IgD-negative memory B cell (primary cell): Measurements from ENCODE around the gene FAM163B. TPM values are rescaled to one million over a fixed set of nuclear protein-coding genes. Genes with fewer than 3 reads are reported as not detected.
A peak's percentile ranks its signal among the peaks of the same experiment; 100 is the strongest.

Experiments
- H3K27ac Mint-ChIP-seq, 3 donors: one replicate each; pipeline ENCODE4 v1.8.0; 2020 to 2022; ENCODE audit warnings: mild to moderate bottlenecking in 3 of 3, mixed read lengths in 3 of 3, moderate library complexity in 1 of 3
- H3K27me3 Mint-ChIP-seq: one replicate; pipeline ENCODE4 v1.8.0; 2021; ENCODE audit warnings: mixed read lengths
- H3K36me3 Mint-ChIP-seq: one replicate; pipeline ENCODE4 v1.8.0; 2020; ENCODE audit warnings: mild to moderate bottlenecking, mixed read lengths
- H3K4me1 Mint-ChIP-seq, 3 donors: one replicate each; pipeline ENCODE4 v1.8.0; 2020 to 2022; ENCODE audit warnings: mixed read lengths in 3 of 3, mild to moderate bottlenecking in 1 of 3
- H3K4me3 Mint-ChIP-seq, 4 donors: one replicate each; pipeline ENCODE4 v1.8.0; 2020 to 2022; ENCODE audit warnings: mild to moderate bottlenecking in 4 of 4, mixed read lengths in 4 of 4, moderate library complexity in 3 of 4
- H3K9me3 Mint-ChIP-seq, 3 donors: one replicate each; pipeline ENCODE4 v1.8.0; 2020 to 2021; ENCODE audit warnings: mixed read lengths in 3 of 3, mild to moderate bottlenecking in 1 of 3
- polyA plus RNA-seq: library from polyadenylated mRNA; unstranded; fragments of 300-500 nt; fragmentation: Illumina TruSeq; gene quantifications from one replicate; pipeline ENCODE4 v1.2.3, GENCODE V29; 2021

The FAM163B gene
- polyA plus RNA-seq, 1 donor from 2014 or later = not detected

DNA sequence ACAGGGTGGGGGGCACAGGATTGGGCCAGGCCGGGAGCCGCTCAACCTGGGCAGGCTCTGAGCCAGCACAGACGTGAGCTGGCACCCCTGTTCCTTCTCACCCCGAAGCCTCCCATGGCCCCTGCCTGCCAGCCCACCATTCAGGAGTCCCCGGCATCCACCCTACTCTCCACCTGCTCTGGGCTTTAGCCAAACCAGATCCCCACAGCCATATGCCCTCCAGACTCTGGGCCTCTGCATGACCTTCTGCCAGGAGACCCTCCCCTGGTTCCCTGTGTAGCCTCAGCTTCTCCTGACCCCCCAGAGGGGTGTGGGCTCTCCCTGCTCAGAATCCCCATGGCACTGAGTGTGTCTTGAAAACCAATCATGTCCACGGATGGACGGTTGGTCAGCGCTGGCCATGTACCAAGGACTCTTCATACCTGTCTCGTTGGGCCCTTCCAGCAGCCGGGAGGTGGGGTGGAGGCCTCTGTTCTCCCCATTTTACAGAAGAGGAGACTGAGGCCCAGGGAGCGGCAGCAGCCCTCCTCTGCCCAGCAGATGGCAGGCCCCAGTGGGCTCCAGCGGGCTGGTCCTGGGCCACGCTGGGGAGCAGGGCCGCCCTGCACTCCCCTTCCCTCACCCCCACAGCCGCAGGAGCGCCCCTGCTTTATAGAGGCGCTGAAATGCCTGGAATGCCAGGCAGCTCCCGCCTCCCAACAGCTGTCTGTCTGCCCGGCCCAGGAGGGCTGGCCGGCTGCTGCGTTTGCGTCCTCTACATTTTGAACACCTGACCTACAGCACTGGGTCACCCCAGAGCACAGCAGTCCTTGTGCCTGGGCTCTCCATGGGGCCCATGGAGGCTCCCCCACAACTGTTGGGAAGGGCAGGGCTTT, 81.0 kb downstream of the FAM163B start:
- H3K4me3 Mint-ChIP-seq = no peak overlapping the region
- H3K27me3 Mint-ChIP-seq = peaks cover 24% of the 10 kb centered on the region
- no peaks in the 10 kb centered on the region for H3K9me3 Mint-ChIP-seq
- H3K36me3 Mint-ChIP-seq = no peaks in the 10 kb centered on the region
- H3K27ac Mint-ChIP-seq = no peak overlapping the region
- peaks cover 0 to 4% (median 2%) of the 10 kb centered on the region in 3 donors for H3K4me1 Mint-ChIP-seq

DNA sequence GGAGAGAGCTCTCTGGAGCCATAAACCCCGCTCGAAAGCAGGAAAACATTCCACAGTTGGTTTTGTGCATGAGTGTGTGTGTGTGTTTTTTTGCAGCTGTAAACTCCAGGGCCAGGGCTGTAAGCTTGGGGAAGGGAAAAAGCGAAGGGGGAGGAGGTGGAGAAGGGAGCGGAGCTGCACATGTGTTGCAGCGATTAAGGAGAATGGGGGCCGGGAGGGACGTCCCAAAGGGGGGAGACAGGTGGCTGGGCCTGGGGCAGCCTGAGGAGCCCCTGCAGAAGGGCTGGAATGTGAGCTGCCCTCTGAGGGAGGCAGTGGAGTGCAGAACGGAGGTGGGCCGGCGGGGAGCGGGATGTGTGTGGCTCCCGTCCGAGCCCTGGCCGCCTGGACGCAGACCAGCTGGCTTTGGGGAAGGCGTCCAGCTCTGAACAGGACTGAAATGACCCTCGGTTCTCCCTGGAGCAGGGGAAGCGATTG, 81.7 kb downstream of the FAM163B start:
- no peaks in the 10 kb centered on the region for H3K9me3 Mint-ChIP-seq
- peaks cover 18% of the 10 kb centered on the region for H3K27me3 Mint-ChIP-seq
- no peak overlapping the region for H3K4me3 Mint-ChIP-seq
- H3K4me1 Mint-ChIP-seq = peaks cover 0 to 4% (median 0%) of the 10 kb centered on the region in 3 donors
- peak overlapping the region in 1 of 3 donors; percentile 91 for H3K27ac Mint-ChIP-seq
- no peaks in the 10 kb centered on the region for H3K36me3 Mint-ChIP-seq

Other genes with a start within 250 kb of the FAM163B start
- gene SURF4, start 233.3 kb downstream of the FAM163B start, polyA plus RNA-seq = 72.6 TPM
- gene STKLD1, start 233.0 kb downstream of the FAM163B start, polyA plus RNA-seq = 0.16 TPM
- gene REXO4, start 191.4 kb downstream of the FAM163B start, polyA plus RNA-seq = 31.6 TPM
- 0.35 TPM for gene ADAMTS13, start 187.0 kb downstream of the FAM163B start, polyA plus RNA-seq
- gene CACFD1, start 149.4 kb downstream of the FAM163B start, polyA plus RNA-seq = 15.9 TPM
- 65.2 TPM for gene SLC2A6, start 130.3 kb downstream of the FAM163B start, polyA plus RNA-seq
- gene MYMK, start 84.4 kb downstream of the FAM163B start, polyA plus RNA-seq = not detected
- not detected for gene ADAMTSL2, start 74.7 kb downstream of the FAM163B start, polyA plus RNA-seq
- gene DBH, start 27.0 kb upstream of the FAM163B start, polyA plus RNA-seq = not detected
- 0.30 TPM for gene SARDH, start 129.0 kb upstream of the FAM163B start, polyA plus RNA-seq